NT2/D1 (cell line): Measurements from ENCODE around the gene ANKRD16.
"Not testable (repeated sequence)": the region's sequence is repeated elsewhere in the genome, so short reads cannot be mapped to it uniquely, and the experiment has no call there.

Experiments
- DNase-seq: peaks from one replicate; pipeline ENCODE4 v3.0.0-alpha.2; 2011; ENCODE audit warnings: low read depth, low spot score
- H3K27me3 ChIP-seq: 2 replicates; pipeline ENCODE4 v1.6.0; 2011; ENCODE audit warnings: mild to moderate bottlenecking; ENCODE audit not compliant: insufficient read length, insufficient read depth
- H3K36me3 ChIP-seq: 2 replicates; pipeline ENCODE4 v1.6.1; 2011; ENCODE audit warnings: mild to moderate bottlenecking, low read length, mixed read lengths; ENCODE audit not compliant: insufficient read depth, insufficient read length
- H3K4me1 ChIP-seq: 2 replicates; pipeline ENCODE4 v1.5.1; 2011; ENCODE audit not compliant: insufficient read depth, insufficient read length
- H3K4me3 ChIP-seq: 2 replicates; pipeline ENCODE4 v1.5.1; 2011; ENCODE audit warnings: low read depth; ENCODE audit not compliant: insufficient read length
- H3K9ac ChIP-seq: 2 replicates; pipeline ENCODE4 v1.6.0; 2011; ENCODE audit warnings: low read depth; ENCODE audit not compliant: insufficient read length
- H3K9me3 ChIP-seq: 2 replicates; pipeline ENCODE4 v1.5.1; 2011; ENCODE audit warnings: mild to moderate bottlenecking, low read length; ENCODE audit not compliant: insufficient read depth
- SUZ12 ChIP-seq: IDR thresholded peaks from 2 replicates; pipeline ENCODE4 v1.6.1; 2011; ENCODE audit not compliant: insufficient read length, insufficient read depth; ENCODE audit errors: extremely low read depth
- YY1 ChIP-seq: IDR thresholded peaks from 2 replicates; pipeline ENCODE4 v1.6.1; 2011; ENCODE audit not compliant: insufficient read length, insufficient read depth
- ZNF274 ChIP-seq: IDR thresholded peaks from 2 replicates; pipeline ENCODE4 v1.6.1; 2011; ENCODE audit warnings: mild to moderate bottlenecking, low read depth, low read length

The ANKRD16 gene

GRCh38 chr10:5862360-5862961 is 27.2 kb downstream of the ANKRD16 start:
- no peaks in the 10 kb centered on the region for H3K4me1 ChIP-seq
- no peak for TF ChIP-seq YY1
- no peak for TF ChIP-seq ZNF274
- TF ChIP-seq SUZ12, result no peak
- H3K9ac ChIP-seq, result no peak overlapping the region

GRCh38 chr10:5860066-5860465 is 29.6 kb downstream of the ANKRD16 start:
- Histone ChIP-seq H3K4me3 (no peak overlapping the region), H3K27me3 (no peaks in the 10 kb centered on the region), H3K36me3 (peaks cover 7% of the 10 kb centered on the region), H3K4me1 (no peaks in the 10 kb centered on the region), H3K9ac (no peak overlapping the region), H3K9me3 (no peaks in the 10 kb centered on the region; the same call in 1 of the 2 replicates)
- TF ChIP-seq SUZ12 (no peak), YY1 (no peak), ZNF274 (no peak)
- no peak for DNase-seq

More at GRCh38 chr10:5862360-5862961, 27.2 kb downstream of the ANKRD16 start:
- no peaks in the 10 kb centered on the region; the same call in 1 of the 2 replicates for H3K9me3 ChIP-seq
- no peak for DNase-seq
- peaks cover 7% of the 10 kb centered on the region for H3K36me3 ChIP-seq
- no peak overlapping the region for H3K4me3 ChIP-seq
- no peaks in the 10 kb centered on the region for H3K27me3 ChIP-seq

GRCh38 chr10:5858811-5859210 is 30.9 kb downstream of the ANKRD16 start:
- H3K9me3 ChIP-seq, result no peaks in the 10 kb centered on the region; the same call in 1 of the 2 replicates
- peaks cover 7% of the 10 kb centered on the region for H3K36me3 ChIP-seq
- no peak overlapping the region for H3K9ac ChIP-seq
- no peak overlapping the region for H3K4me3 ChIP-seq
- H3K4me1 ChIP-seq, result no peaks in the 10 kb centered on the region
- H3K27me3 ChIP-seq, result no peaks in the 10 kb centered on the region
- no peak for TF ChIP-seq SUZ12
- TF ChIP-seq ZNF274, result no peak
- TF ChIP-seq YY1, result no peak
- no peak for DNase-seq

GRCh38 chr10:5856701-5857004 is 33.0 kb downstream of the ANKRD16 start:
- H3K36me3 ChIP-seq, result no peaks in the 10 kb centered on the region
- no peaks in the 10 kb centered on the region for H3K4me1 ChIP-seq
- H3K9ac ChIP-seq, result no peak overlapping the region
- TF ChIP-seq YY1 (no peak), ZNF274 (no peak), SUZ12 (no peak)
- no peak overlapping the region for H3K4me3 ChIP-seq
- DNase-seq, result no peak
- H3K9me3 ChIP-seq, result no peaks in the 10 kb centered on the region
- no peaks in the 10 kb centered on the region for H3K27me3 ChIP-seq

- no peak for DNase-seq
- H3K36me3 ChIP-seq, result no peaks in the 10 kb centered on the region
- H3K9me3 ChIP-seq, result no peaks in the 10 kb centered on the region
- H3K27me3 ChIP-seq, result no peaks in the 10 kb centered on the region
- no peak overlapping the region for H3K4me3 ChIP-seq
- H3K9ac ChIP-seq, result no peak overlapping the region
- TF ChIP-seq YY1, result no peak
- TF ChIP-seq SUZ12, result no peak
- TF ChIP-seq ZNF274, result no peak
- no peaks in the 10 kb centered on the region for H3K4me1 ChIP-seq
Observed at GRCh38 chr10:5855979-5856700, 33.6 kb downstream of the ANKRD16 start.

- Histone ChIP-seq H3K9me3 (no peaks in the 10 kb centered on the region), H3K4me1 (no peaks in the 10 kb centered on the region), H3K9ac (no peak overlapping the region), H3K27me3 (no peaks in the 10 kb centered on the region), H3K4me3 (no peak overlapping the region), H3K36me3 (no peaks in the 10 kb centered on the region)
- DNase-seq, result no peak
- TF ChIP-seq SUZ12, result no peak
- TF ChIP-seq ZNF274, result no peak
- no peak for TF ChIP-seq YY1
Observed at GRCh38 chr10:5854131-5854475, 35.6 kb downstream of the ANKRD16 start.

GRCh38 chr10:5846667-5847066 is 43.0 kb downstream of the ANKRD16 start:
- not testable (repeated sequence) for DNase-seq, H3K4me3 ChIP-seq, H3K9me3 ChIP-seq, H3K9ac ChIP-seq, H3K4me1 ChIP-seq, H3K27me3 ChIP-seq, H3K36me3 ChIP-seq
